Astrocyte of the spinal cord (primary cell): ENCODE results near the gene EXD3.
"Not testable (repeated sequence)": the region's sequence is repeated elsewhere in the genome, so short reads cannot be mapped to it uniquely, and the experiment has no call there.

Experiments used
- DNase-seq: peaks from one replicate; pipeline ENCODE4 v3.0.0; 2011; ENCODE audit warnings: low read depth, low spot score
- H3K4me3 ChIP-seq: 2 replicates; pipeline ENCODE4 v1.5.1; 2011; ENCODE audit warnings: low read depth, mild to moderate bottlenecking, low read length, moderate library complexity
- in situ Hi-C: cut with HindIII; loops from 2 replicates; pipeline ENCODE4 v1.10.0; 2017; ENCODE audit warnings: low sequenced_read_pairs
- TF ChIP-seq, protein P1 (sequence below): IDR thresholded peaks from 2 replicates; pipeline ENCODE4 v1.5.1; 2012; ENCODE audit warnings: low read depth, mild to moderate bottlenecking, low read length, inconsistent platforms

The EXD3 gene

GRCh38 chr9:137388589-137389427 is 34.2 kb downstream of the EXD3 start:
- in situ Hi-C loops = no loop called here
- no peak overlapping the region for H3K4me3 ChIP-seq
- DNase-seq = no peak
- TF ChIP-seq, protein P1, sequence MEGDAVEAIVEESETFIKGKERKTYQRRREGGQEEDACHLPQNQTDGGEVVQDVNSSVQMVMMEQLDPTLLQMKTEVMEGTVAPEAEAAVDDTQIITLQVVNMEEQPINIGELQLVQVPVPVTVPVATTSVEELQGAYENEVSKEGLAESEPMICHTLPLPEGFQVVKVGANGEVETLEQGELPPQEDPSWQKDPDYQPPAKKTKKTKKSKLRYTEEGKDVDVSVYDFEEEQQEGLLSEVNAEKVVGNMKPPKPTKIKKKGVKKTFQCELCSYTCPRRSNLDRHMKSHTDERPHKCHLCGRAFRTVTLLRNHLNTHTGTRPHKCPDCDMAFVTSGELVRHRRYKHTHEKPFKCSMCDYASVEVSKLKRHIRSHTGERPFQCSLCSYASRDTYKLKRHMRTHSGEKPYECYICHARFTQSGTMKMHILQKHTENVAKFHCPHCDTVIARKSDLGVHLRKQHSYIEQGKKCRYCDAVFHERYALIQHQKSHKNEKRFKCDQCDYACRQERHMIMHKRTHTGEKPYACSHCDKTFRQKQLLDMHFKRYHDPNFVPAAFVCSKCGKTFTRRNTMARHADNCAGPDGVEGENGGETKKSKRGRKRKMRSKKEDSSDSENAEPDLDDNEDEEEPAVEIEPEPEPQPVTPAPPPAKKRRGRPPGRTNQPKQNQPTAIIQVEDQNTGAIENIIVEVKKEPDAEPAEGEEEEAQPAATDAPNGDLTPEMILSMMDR = no peak

DNA sequence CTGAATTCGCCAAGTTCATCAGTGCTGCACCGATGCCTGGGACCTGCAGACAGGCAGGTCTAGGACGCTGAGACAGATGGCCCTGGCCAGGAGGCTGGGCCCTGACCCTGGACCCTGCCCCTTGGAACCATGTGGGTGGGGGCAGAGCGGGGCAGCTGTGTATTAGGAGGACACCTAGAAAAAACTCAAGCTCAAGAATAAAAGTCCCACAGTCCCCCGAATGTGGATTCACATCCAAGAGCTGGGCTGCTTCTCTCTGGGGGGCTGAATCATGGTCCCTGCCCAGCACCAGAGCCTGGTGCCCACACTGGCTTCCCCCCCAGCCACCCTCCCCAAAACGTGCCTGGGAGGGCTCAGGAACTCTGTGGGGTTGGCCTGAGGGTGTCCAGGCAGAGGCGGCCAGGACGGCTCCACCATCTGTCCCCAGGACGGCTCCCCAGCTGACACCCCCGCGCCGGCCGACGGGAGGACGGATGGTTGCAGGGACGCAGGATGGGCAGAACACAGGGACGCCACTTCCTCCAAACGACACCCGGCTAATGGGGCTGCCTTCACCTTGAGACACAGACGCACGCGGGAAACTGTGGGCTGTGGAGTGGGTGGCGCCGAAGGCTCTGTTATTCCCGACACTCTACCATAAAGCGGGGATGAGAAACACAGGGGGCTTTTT is 34.9 kb downstream of the EXD3 start:
- DNase-seq = no peak
- TF ChIP-seq, protein P1 = no peak
- no peak overlapping the region for H3K4me3 ChIP-seq
- in situ Hi-C loops = no loop called here

DNA sequence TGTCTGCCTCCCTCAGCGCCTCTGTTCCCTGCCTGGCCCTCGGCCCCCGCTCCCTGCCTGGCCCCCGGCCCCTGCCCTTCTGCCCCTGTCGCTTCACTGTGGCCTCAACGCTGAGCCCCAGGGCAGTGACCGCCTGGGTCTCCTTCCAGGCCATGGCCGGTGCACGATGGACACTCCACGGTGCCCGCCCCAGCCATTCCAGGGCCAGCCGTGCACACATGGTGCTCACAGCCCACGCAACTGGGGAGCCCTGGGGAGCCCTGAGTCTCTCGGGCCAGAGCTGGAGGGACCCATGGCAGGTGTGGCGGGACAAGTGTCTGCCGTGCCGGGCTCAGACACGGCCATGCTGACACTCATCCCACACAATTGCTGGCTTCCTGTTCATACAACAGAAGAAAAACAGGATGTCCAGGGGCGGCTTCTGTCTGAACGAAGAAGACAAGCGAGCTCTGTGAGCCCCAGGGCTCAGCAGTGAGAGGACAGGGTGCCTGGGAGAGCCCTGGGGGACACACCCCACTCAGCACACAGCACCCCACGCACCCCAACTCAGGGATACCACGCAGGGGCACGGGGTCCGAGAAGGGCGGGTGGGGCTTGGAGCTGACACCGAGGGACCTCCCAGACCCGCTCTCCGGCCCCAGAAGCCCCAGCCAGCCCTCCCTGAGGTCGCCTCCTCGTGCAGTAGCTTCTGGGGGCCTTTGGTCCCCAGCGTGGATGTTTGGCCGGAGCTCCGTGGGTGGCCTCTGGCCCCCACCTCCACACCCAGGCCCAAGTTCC is 35.7 kb downstream of the EXD3 start:
- DNase-seq = no peak
- in situ Hi-C loops = no loop called here
- TF ChIP-seq, protein P1 = no peak

DNA sequence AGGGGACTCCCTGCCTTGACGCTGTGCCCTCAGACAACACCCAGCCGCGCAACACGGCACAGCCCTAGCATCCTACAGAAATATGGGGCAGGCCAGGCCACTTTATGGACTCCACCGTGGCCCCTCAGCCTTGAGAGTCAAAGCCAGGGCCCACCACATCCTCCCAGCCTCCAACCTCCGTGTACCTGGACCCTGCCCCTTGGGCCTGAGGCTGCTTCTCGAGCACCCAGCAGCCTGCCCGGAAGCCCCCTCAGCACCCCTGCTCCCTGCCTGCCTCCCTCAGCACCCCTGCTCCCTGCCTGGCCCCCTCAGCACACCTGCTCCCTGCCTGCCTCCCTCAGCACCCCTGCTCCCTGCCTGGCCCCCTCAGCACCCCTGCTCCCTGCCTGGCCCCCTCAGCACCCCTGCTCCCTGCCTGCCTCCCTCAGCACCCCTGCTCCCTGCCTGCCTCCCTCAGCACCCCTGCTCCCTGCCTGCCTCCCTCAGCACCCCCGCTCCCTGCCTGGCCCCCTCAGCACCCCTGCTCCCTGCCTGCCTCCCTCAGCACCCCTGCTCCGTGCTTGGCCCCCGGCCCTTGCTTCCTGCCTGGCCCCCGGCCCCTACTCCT is 36.4 kb downstream of the EXD3 start:
- in situ Hi-C loops, H3K4me3 ChIP-seq, DNase-seq: not testable (repeated sequence)

More for the DNA sequence above, 35.7 kb downstream of the EXD3 start:
- no peak overlapping the region for H3K4me3 ChIP-seq

GRCh38 chr9:137385061-137385655 is 37.8 kb downstream of the EXD3 start:
- TF ChIP-seq, protein P1 = no peak
- H3K4me3 ChIP-seq = no peak overlapping the region
- no peak for DNase-seq
- in situ Hi-C loops = no loop called here

- no peak for DNase-seq
- in situ Hi-C loops = no loop called here
Measured at GRCh38 chr9:137383784-137384756, 38.9 kb downstream of the EXD3 start.

More at GRCh38 chr9:137383784-137384756, 38.9 kb downstream of the EXD3 start:
- TF ChIP-seq, protein P1 = no peak
- H3K4me3 ChIP-seq = no peak overlapping the region
